ENCODE measurements around the gene DYNLT1.

- TF ChIP-seq POLR2AphosphoS5 (IDR thresholded peaks at IDR 0.05) (no peak), POLR2A (IDR thresholded peaks at IDR 0.05; ENCODE audit: low read depth) (no peak), EP300 (IDR thresholded peaks at IDR 0.05) (no peak)
- TF ChIP-seq, protein P1, sequence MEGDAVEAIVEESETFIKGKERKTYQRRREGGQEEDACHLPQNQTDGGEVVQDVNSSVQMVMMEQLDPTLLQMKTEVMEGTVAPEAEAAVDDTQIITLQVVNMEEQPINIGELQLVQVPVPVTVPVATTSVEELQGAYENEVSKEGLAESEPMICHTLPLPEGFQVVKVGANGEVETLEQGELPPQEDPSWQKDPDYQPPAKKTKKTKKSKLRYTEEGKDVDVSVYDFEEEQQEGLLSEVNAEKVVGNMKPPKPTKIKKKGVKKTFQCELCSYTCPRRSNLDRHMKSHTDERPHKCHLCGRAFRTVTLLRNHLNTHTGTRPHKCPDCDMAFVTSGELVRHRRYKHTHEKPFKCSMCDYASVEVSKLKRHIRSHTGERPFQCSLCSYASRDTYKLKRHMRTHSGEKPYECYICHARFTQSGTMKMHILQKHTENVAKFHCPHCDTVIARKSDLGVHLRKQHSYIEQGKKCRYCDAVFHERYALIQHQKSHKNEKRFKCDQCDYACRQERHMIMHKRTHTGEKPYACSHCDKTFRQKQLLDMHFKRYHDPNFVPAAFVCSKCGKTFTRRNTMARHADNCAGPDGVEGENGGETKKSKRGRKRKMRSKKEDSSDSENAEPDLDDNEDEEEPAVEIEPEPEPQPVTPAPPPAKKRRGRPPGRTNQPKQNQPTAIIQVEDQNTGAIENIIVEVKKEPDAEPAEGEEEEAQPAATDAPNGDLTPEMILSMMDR (IDR thresholded peaks at IDR 0.05): no peak
These were observed 47.7 kb downstream of the DYNLT1 start for GRCh38 chr6:158596861-158597260.
